Lower leg skin (tissue), 3 donors: ENCODE measurements around the gene LRRC63.

Source experiments
- POLR2A ChIP-seq, 2 donors: fragments of 450-650 bp; IDR thresholded peaks; one replicate each; pipeline ENCODE4 v1.6.1; 2016 to 2017; ENCODE audit warnings: antibody characterized with exemption in 2 of 2, mild to moderate bottlenecking in 1 of 2, moderate library complexity in 1 of 2
- TF ChIP-seq, protein P1 (sequence below), 3 donors: fragments of 450-650 bp; IDR thresholded peaks; one replicate each; pipeline ENCODE4 v1.5.1; 2016; ENCODE audit warnings: antibody characterized with exemption in 3 of 3, mild to moderate bottlenecking in 3 of 3, moderate library complexity in 2 of 3

DNA sequence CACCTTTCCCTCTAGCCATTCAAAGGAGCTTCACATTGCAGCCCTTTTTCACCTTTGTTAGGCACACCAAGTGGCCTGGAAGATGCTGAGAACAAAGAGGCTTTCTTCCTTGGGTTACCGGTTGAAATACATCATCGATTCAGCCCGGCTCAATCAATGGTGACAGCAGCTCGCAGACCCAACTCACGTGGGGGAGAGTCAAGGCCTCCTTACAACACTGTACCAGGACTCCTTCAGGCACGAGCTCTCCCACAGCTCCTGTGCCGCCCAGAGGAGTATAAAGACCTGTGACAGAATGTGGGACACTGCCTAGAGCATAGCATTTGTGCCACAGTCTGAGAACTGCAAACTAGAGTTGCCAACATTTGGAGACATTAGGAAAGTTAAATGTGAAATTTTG lies 3.9 kb upstream of the LRRC63 start:
- TF ChIP-seq, protein P1, sequence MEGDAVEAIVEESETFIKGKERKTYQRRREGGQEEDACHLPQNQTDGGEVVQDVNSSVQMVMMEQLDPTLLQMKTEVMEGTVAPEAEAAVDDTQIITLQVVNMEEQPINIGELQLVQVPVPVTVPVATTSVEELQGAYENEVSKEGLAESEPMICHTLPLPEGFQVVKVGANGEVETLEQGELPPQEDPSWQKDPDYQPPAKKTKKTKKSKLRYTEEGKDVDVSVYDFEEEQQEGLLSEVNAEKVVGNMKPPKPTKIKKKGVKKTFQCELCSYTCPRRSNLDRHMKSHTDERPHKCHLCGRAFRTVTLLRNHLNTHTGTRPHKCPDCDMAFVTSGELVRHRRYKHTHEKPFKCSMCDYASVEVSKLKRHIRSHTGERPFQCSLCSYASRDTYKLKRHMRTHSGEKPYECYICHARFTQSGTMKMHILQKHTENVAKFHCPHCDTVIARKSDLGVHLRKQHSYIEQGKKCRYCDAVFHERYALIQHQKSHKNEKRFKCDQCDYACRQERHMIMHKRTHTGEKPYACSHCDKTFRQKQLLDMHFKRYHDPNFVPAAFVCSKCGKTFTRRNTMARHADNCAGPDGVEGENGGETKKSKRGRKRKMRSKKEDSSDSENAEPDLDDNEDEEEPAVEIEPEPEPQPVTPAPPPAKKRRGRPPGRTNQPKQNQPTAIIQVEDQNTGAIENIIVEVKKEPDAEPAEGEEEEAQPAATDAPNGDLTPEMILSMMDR (IDR thresholded peaks at IDR 0.05): no peak
- TF ChIP-seq POLR2A (IDR thresholded peaks at IDR 0.05): no peak
